ENCODE results near the gene SEMA4G. TPM values are rescaled to one million over a fixed set of nuclear protein-coding genes. Genes with fewer than 3 reads are reported as not detected.

The SEMA4G gene
- total RNA-seq = 1 to 10 TPM; 2.4 to 2.7 TPM
- long read RNA-seq, partial matches to known transcripts = 0 of 1 reads
- long read RNA-seq, other reads (novel, unspliced or antisense) = 1 of 1 reads

- DNase-seq (peak; percentile 54), ATAC-seq (peak; percentile 81 to 84)
- intact Hi-C loops (cut with DNase I) = loop anchor here in 1 of 2 donors (2.0 kb wide), 1 partner anchor 43 kb away; no protein-coding TSS in a partner anchor
These were observed at the start of gene SEMA4G for GRCh38 chr10:100969187-100970075. SEMA4G (plus strand) TSS chr10:100969504; CDS start chr10:100972913, 3,409 bp downstream.

GRCh38 chr10:100923580-100923979 lies 45.7 kb upstream of the SEMA4G start:
- intact Hi-C loops (cut with DNase I) = no loop called here
- DNase-seq (no peak), ATAC-seq (no peak)

GRCh38 chr10:100927266-100927665 lies 42.0 kb upstream of the SEMA4G start:
- no peak for DNase-seq
- intact Hi-C loops (cut with DNase I) = no loop called here
- no peak for ATAC-seq

- ATAC-seq (no peak), DNase-seq (no peak)
- intact Hi-C loops (cut with DNase I) = no loop called here
These were observed 41.3 kb upstream of the SEMA4G start for GRCh38 chr10:100928039-100928438.

GRCh38 chr10:100930368-100930767 lies 38.9 kb upstream of the SEMA4G start:
- intact Hi-C loops (cut with DNase I) = no loop called here
- peak; percentile 15 to 44 for ATAC-seq
- no peak for DNase-seq

- ATAC-seq (no peak), DNase-seq (no peak)
- intact Hi-C loops (cut with DNase I) = no loop called here
These were observed 35.1 kb upstream of the SEMA4G start for GRCh38 chr10:100934084-100934659.

- intact Hi-C loops (cut with DNase I) = no loop called here
- DNase-seq (no peak), ATAC-seq (no peak)
These were observed 29.4 kb upstream of the SEMA4G start for GRCh38 chr10:100939763-100940344.

- ATAC-seq (no peak), DNase-seq (no peak)
- intact Hi-C loops (cut with DNase I) = no loop called here
These were observed 27.1 kb upstream of the SEMA4G start for GRCh38 chr10:100942229-100942628.

GRCh38 chr10:100943508-100943907 lies 25.8 kb upstream of the SEMA4G start:
- DNase-seq (no peak), ATAC-seq (no peak)
- intact Hi-C loops (cut with DNase I) = no loop called here

GRCh38 chr10:100945754-100946153 lies 23.6 kb upstream of the SEMA4G start:
- DNase-seq (no peak), ATAC-seq (no peak)
- intact Hi-C loops (cut with DNase I) = no loop called here

GRCh38 chr10:100948916-100949315 lies 20.4 kb upstream of the SEMA4G start:
- intact Hi-C loops (cut with DNase I) = no loop called here
- no peak for ATAC-seq

GRCh38 chr10:100960251-100960650 lies 9.1 kb upstream of the SEMA4G start:
- ATAC-seq = no peak
- intact Hi-C loops (cut with DNase I) = no loop called here

More at GRCh38 chr10:100948916-100949315, 20.4 kb upstream of the SEMA4G start:
- no peak for DNase-seq

GRCh38 chr10:100962351-100963080 lies 6.8 kb upstream of the SEMA4G start:
- intact Hi-C loops (cut with DNase I) = no loop called here
- ATAC-seq (no peak), DNase-seq (no peak)

More at GRCh38 chr10:100960251-100960650, 9.1 kb upstream of the SEMA4G start:
- DNase-seq = no peak

GRCh38 chr10:100963826-100964225 lies 5.5 kb upstream of the SEMA4G start:
- intact Hi-C loops (cut with DNase I) = no loop called here

GRCh38 chr10:100965820-100966219 lies 3.5 kb upstream of the SEMA4G start:
- ATAC-seq (no peak), DNase-seq (no peak)
- intact Hi-C loops (cut with DNase I) = no loop called here

More at GRCh38 chr10:100963826-100964225, 5.5 kb upstream of the SEMA4G start:
- ATAC-seq = no peak
- no peak for DNase-seq

- DNase-seq (no peak), ATAC-seq (no peak)
- intact Hi-C loops (cut with DNase I) = no loop called here
These were observed 2.4 kb upstream of the SEMA4G start for GRCh38 chr10:100966887-100967286.

- ATAC-seq (no peak), DNase-seq (no peak)
- intact Hi-C loops (cut with DNase I) = no loop called here
These were observed 2.0 kb upstream of the SEMA4G start for GRCh38 chr10:100967332-100967731.

GRCh38 chr10:100968062-100968736 lies 1.1 kb upstream of the SEMA4G start:
- intact Hi-C loops (cut with DNase I) = loop anchor here in 1 of 2 donors (2.0 kb wide), 1 partner anchor 45 kb away; no protein-coding TSS in a partner anchor
- DNase-seq (no peak), ATAC-seq (no peak)

- ATAC-seq = no peak
- no peak for DNase-seq
- intact Hi-C loops (cut with DNase I) = loop anchor here in 1 of 2 donors (2.0 kb wide), 1 partner anchor 44 kb away; no protein-coding TSS in a partner anchor
These were observed 479 bp upstream of the SEMA4G start for GRCh38 chr10:100968863-100969186.
